OCI-LY7 (cell line): Measurements from ENCODE around the gene COX14.

Source experiments
- EZH2phosphoT487 ChIP-seq: fragments of 200-600 bp; sonication (generic); IDR thresholded peaks from 2 replicates; pipeline ENCODE4 v1.6.1; 2018; ENCODE audit warnings: low read depth, borderline replicate concordance, mild to moderate bottlenecking, mixed run types, antibody characterized with exemption, low read length, moderate library complexity, mixed read lengths
- TF ChIP-seq, protein P1 (sequence below): fragments of 200-600 bp; sonication (generic); conservative IDR thresholded peaks from 2 replicates; pipeline ENCODE4 v1.5.1; 2014; ENCODE audit warnings: mild to moderate bottlenecking, antibody characterized with exemption, low read length, moderate library complexity, mixed read lengths

DNA sequence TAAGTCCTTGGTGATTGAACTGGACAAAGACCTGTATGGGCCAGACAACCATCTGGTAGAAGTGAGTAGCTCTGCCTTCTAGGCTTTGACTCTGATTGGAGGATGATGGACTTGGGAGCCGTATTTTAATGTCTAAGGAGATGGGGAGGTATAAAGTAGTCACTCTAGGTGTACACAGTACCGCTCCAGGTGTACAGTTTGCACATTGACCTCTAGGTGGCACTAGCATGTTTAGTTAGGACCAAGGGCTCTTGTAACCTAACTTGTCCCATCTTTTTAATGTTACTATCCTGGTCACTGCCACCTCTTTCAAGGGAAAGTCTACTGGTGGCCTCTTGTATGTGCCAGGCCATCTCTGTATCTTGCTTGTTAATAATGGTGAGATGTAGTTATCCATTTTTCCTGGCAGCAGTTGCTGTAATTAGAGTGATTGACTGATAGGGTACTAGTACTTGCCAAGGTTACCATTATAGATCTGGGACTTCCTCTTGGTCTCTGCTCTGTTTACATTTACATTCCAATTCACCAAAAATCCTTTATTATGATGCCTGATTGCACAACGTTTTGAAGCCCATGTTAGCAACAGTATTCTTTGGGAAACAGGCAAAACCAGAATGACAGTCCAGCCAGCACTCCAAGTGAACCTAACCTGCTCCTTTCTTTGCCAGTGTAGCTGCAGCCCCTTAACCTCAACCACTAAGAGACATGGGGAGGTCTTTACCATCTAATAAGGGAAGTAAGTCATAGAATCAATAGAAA is 23.3 kb upstream of the COX14 start:
- TF ChIP-seq, protein P1, sequence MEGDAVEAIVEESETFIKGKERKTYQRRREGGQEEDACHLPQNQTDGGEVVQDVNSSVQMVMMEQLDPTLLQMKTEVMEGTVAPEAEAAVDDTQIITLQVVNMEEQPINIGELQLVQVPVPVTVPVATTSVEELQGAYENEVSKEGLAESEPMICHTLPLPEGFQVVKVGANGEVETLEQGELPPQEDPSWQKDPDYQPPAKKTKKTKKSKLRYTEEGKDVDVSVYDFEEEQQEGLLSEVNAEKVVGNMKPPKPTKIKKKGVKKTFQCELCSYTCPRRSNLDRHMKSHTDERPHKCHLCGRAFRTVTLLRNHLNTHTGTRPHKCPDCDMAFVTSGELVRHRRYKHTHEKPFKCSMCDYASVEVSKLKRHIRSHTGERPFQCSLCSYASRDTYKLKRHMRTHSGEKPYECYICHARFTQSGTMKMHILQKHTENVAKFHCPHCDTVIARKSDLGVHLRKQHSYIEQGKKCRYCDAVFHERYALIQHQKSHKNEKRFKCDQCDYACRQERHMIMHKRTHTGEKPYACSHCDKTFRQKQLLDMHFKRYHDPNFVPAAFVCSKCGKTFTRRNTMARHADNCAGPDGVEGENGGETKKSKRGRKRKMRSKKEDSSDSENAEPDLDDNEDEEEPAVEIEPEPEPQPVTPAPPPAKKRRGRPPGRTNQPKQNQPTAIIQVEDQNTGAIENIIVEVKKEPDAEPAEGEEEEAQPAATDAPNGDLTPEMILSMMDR = peak; percentile 99
- no peak for TF ChIP-seq EZH2phosphoT487
